HCT116 (cell line): ENCODE results near the gene CRY2. TPM values are rescaled to one million over a fixed set of nuclear protein-coding genes. Genes with fewer than 3 reads are reported as not detected.

ENCODE experiments used
- ATAC-seq: fragments of 200-7000 bp; cut with Tn5 transposase; 2 replicates; pipeline ENCODE4 v1.9.1; 2020; ENCODE audit warnings: mild to moderate bottlenecking, moderate library complexity
- BruUV-seq: library from RNA; stranded (reverse); fragments of 400-500 nt; replicated peaks from 2 replicates; lab custom pipeline; 2021; lab: Mats Ljungman, UMichigan
- CTCF ChIA-PET: fragments of 300-600 bp; sonication (Branson Sonifier 250); formaldehyde crosslinking; loops from one replicate; lab custom pipeline; 2021; ENCODE audit warnings: antibody characterized with exemption; lab: Charles Lee
- POLR2A ChIA-PET: fragments of 300-600, 350-600 bp; sonication (Branson Sonifier 250); formaldehyde crosslinking; loops from one replicate; lab custom pipeline; 2021; ENCODE audit warnings: antibody characterized with exemption; lab: Charles Lee
- RAD21 ChIA-PET, 2 experiments: fragments of 300-600 bp; sonication (Branson Sonifier 250); formaldehyde crosslinking; loops; one replicate each; lab custom pipeline; 2023; ENCODE audit warnings: low total read pairs in 2 of 2; ENCODE audit not compliant: uncharacterized antibody in 2 of 2, unreplicated experiment in 2 of 2, low non-redundant PET in 1 of 2; lab: Charles Lee
- DNase-seq: peaks from one replicate; pipeline ENCODE4 v3.0.0-alpha.2; 2010; ENCODE audit warnings: low read depth, low spot score
- H2AFZ ChIP-seq: fragments of 200-600 bp; shearing (Covaris generic), sonication (generic); 2 replicates; pipeline ENCODE4 v1.6.1; 2017; ENCODE audit warnings: low read depth, mixed run types, mixed read lengths, antibody characterized with exemption, low read length; ENCODE audit not compliant: poor library complexity, severe bottlenecking
- H3K27ac ChIP-seq: 2 replicates; pipeline ENCODE4 v1.5.1; 2012; ENCODE audit warnings: low read depth, low read length
- H3K27me3 ChIP-seq: fragments of 200-600 bp; sonication (generic); 2 replicates; pipeline ENCODE4 v1.6.1; 2016; ENCODE audit warnings: mixed run types, low read length, mixed read lengths; ENCODE audit not compliant: insufficient read depth
- H3K36me3 ChIP-seq, 2 experiments: fragments of 200-500 bp in 1 of 2; fragments of 200-600 bp in 1 of 2; sonication (Bioruptor generic) in 1 of 2; sonication (generic) in 1 of 2; 2 replicates each; pipeline versions ENCODE4 v1.5.1 to v1.6.1; 2014 to 2016; ENCODE audit warnings: low read length in 2 of 2, inconsistent platforms in 1 of 2, mixed read lengths in 1 of 2, mixed run types in 1 of 2; ENCODE audit not compliant: insufficient read depth in 2 of 2, control insufficient read depth in 1 of 2
- H3K4me1 ChIP-seq, 2 experiments: fragments of 200-600 bp in 1 of 2; sonication (generic) in 1 of 2; 2 replicates each; pipeline versions ENCODE4 v1.5.1 to v1.6.1; 2012 to 2017; ENCODE audit warnings: low read length in 2 of 2, inconsistent platforms in 1 of 2, mild to moderate bottlenecking in 1 of 2, mixed read lengths in 1 of 2, mixed run types in 1 of 2, moderate library complexity in 1 of 2; ENCODE audit not compliant: insufficient read depth in 2 of 2, control insufficient read depth in 1 of 2
- H3K4me2 ChIP-seq: fragments of 200-600 bp; sonication (generic); 2 replicates; pipeline ENCODE4 v1.6.1; 2017; ENCODE audit warnings: mixed run types, low read length, mixed read lengths
- H3K4me3 ChIP-seq, 2 experiments: fragments of 200-600 bp in 1 of 2; sonication (generic) in 1 of 2; replicated peaks in 1 of 2; 2 replicates each; pipeline ENCODE4 v1.5.1; 2011 to 2016; ENCODE audit warnings: low read length in 2 of 2, control low read depth in 1 of 2, low read depth in 1 of 2, mild to moderate bottlenecking in 1 of 2, mixed read lengths in 1 of 2, mixed run types in 1 of 2
- H3K79me2 ChIP-seq: fragments of 200-600 bp; sonication (generic); 2 replicates; pipeline ENCODE4 v1.6.1; 2017; ENCODE audit warnings: mild to moderate bottlenecking, mixed run types, low read length, moderate library complexity, mixed read lengths; ENCODE audit not compliant: insufficient read depth
- H3K9ac ChIP-seq: fragments of 200-600 bp; sonication (generic); 2 replicates; pipeline ENCODE4 v1.6.1; 2016; ENCODE audit warnings: low read length, mixed read lengths
- H3K9me2 ChIP-seq: fragments of 200-600 bp; sonication (generic), shearing (Covaris generic); 2 replicates; pipeline ENCODE4 v1.6.1; 2017; ENCODE audit warnings: mixed run types, mild to moderate bottlenecking, moderate library complexity; ENCODE audit not compliant: insufficient read depth
- H3K9me3 ChIP-seq, 2 experiments: fragments of 200-500 bp in 1 of 2; fragments of 200-600 bp in 1 of 2; sonication (Bioruptor generic) in 1 of 2; sonication (generic) in 1 of 2; 2 replicates each; pipeline ENCODE4 v1.6.1; 2014 to 2017; ENCODE audit warnings: low read length in 2 of 2, mixed read lengths in 2 of 2, inconsistent platforms in 1 of 2, low read depth in 1 of 2, mild to moderate bottlenecking in 1 of 2, mixed run types in 1 of 2, moderate library complexity in 1 of 2; ENCODE audit not compliant: control insufficient read depth in 1 of 2, insufficient read depth in 1 of 2
- H4K20me1 ChIP-seq: fragments of 200-600 bp; sonication (generic), shearing (Covaris generic); 2 replicates; pipeline ENCODE4 v1.6.1; 2017; ENCODE audit warnings: mixed run types, mild to moderate bottlenecking, moderate library complexity; ENCODE audit not compliant: insufficient read depth
- ATF3 ChIP-seq: IDR thresholded peaks from 2 replicates; pipeline ENCODE4 v1.6.1; 2012
- CBX3 ChIP-seq: IDR thresholded peaks from 2 replicates; pipeline ENCODE4 v1.6.1; 2012; ENCODE audit warnings: low read depth
- CEBPB ChIP-seq: IDR thresholded peaks from 2 replicates; pipeline ENCODE4 v1.6.1; 2012; ENCODE audit warnings: low read depth
- CTCF ChIP-seq, 3 experiments: fragments of 200-600 bp in 1 of 3; sonication (generic) in 1 of 3; IDR thresholded peaks in 2 of 3; conservative IDR thresholded peaks in 1 of 3; 2 replicates each; pipeline ENCODE4 v1.5.1; 2012 to 2017; ENCODE audit warnings: low read depth in 2 of 3, low read length in 2 of 3, antibody characterized with exemption in 1 of 3, borderline replicate concordance in 1 of 3, control low read depth in 1 of 3, mild to moderate bottlenecking in 1 of 3, mixed read lengths in 1 of 3, mixed run types in 1 of 3, moderate library complexity in 1 of 3; ENCODE audit not compliant: insufficient read depth in 1 of 3
- ELF1 ChIP-seq: IDR thresholded peaks from 2 replicates; pipeline ENCODE4 v1.6.1; 2012; ENCODE audit warnings: low read depth, borderline replicate concordance
- EZH2 ChIP-seq: fragments of 200-600 bp; sonication (generic); IDR thresholded peaks from 2 replicates; pipeline ENCODE4 v1.6.1; 2017; ENCODE audit warnings: antibody characterized with exemption, mixed run types
- MAX ChIP-seq: IDR thresholded peaks from 2 replicates; pipeline ENCODE4 v1.6.1; 2012
- SIN3A ChIP-seq: IDR thresholded peaks from 2 replicates; pipeline ENCODE4 v1.6.1; 2012; ENCODE audit warnings: low read depth
- ZBTB33 ChIP-seq: IDR thresholded peaks from 2 replicates; pipeline ENCODE4 v1.6.1; 2011; ENCODE audit warnings: mild to moderate bottlenecking, low read length, moderate library complexity; ENCODE audit not compliant: insufficient replicate concordance; ENCODE audit errors: extremely low read depth
- intact Hi-C: fragments of 100-400 bp; cut with micrococcal nuclease; formaldehyde crosslinking; loops from 2 replicates; pipeline ENCODE4 v1.10.0; 2022
- total RNA-seq: library from RNA; stranded (reverse); gene quantifications from one replicate; pipeline ENCODE4 v1.2.1, GENCODE V29; 2021; ENCODE audit not compliant: unreplicated experiment

Gene CRY2
- total RNA-seq, 1 experiment from 2014 or later = 18.0 TPM

- peaks cover 2 to 16% of the 10 kb centered on the region in 2 experiments; a peak in 3 of 4 replicates for H3K4me1 ChIP-seq
- intact Hi-C loops = no loop called here
- ATAC-seq = no peak
- H3K79me2 ChIP-seq = peaks cover 34% of the 10 kb centered on the region
- H3K9ac ChIP-seq = no peak overlapping the region
- no peaks in the 10 kb centered on the region for H3K36me3 ChIP-seq
- BruUV-seq = no TSS peak
- no peaks in the 10 kb centered on the region for H3K9me2 ChIP-seq
- H3K4me2 ChIP-seq = no peak overlapping the region
- H3K4me3 ChIP-seq = no peak overlapping the region
- no peaks in the 10 kb centered on the region for H4K20me1 ChIP-seq
- no peaks in the 10 kb centered on the region for H3K27me3 ChIP-seq
- DNase-seq = no peak
- ChIA-PET CTCF (interaction anchor here (2.0 kb wide), 1 partner anchor 22 kb away, joined by 6 read pairs; no protein-coding TSS in a partner anchor), POLR2A (no interaction called here), RAD21 (no interaction called here)
- TF ChIP-seq ZBTB33 = no peak
- TF ChIP-seq SIN3A = no peak
- TF ChIP-seq MAX = no peak
- no peak for TF ChIP-seq CEBPB
- no peak for TF ChIP-seq CTCF (IDR thresholded peaks at IDR 0.05 in 2 of 3, conservative IDR thresholded peaks at IDR 0.05 in 1 of 3; ENCODE audit: borderline replicate concordance in 1 of 3, insufficient read depth in 1 of 3, low read depth in 2 of 3, low read length in 2 of 3)
- TF ChIP-seq ELF1 = no peak
- TF ChIP-seq EZH2 = no peak
- no peak for TF ChIP-seq CBX3
- TF ChIP-seq ATF3 = no peak
- no peaks in the 10 kb centered on the region for H3K9me3 ChIP-seq
- H3K27ac ChIP-seq = no peak overlapping the region
- H2AFZ ChIP-seq = no peak overlapping the region
These were observed 3.2 kb downstream of the CRY2 start for GRCh38 chr11:45850446-45850845.
